BLaER1 treated with 17β-estradiol and CSF1 and Interleukin-3, amounts not matched to agents 10 nM and 100 nM (cell line): ENCODE measurements around the gene KCTD5.
"Not testable (repeated sequence)": the region's sequence is repeated elsewhere in the genome, so short reads cannot be mapped to it uniquely, and the experiment has no call there.

Experiments used
- H3K27ac ChIP-seq, 11 experiments: shearing (Covaris generic); formaldehyde crosslinking; 2 replicates each; pipeline ENCODE4 v1.8.1; 2022
- H3K27me3 ChIP-seq, 11 experiments: shearing (Covaris generic); formaldehyde crosslinking; 2 replicates each; pipeline ENCODE4 v1.8.1; 2022
- H3K36me3 ChIP-seq, 11 experiments: shearing (Covaris generic); formaldehyde crosslinking; 2 replicates each; pipeline ENCODE4 v1.8.1; 2022
- H3K4me1 ChIP-seq, 10 experiments: shearing (Covaris generic); formaldehyde crosslinking; 2 replicates each; pipeline ENCODE4 v1.8.1; 2022
- H3K4me2 ChIP-seq, 11 experiments: shearing (Covaris generic); formaldehyde crosslinking; 2 replicates each; pipeline ENCODE4 v1.8.1; 2022
- H3K4me3 ChIP-seq, 10 experiments: shearing (Covaris generic); formaldehyde crosslinking; 2 replicates each; pipeline ENCODE4 v1.8.1; 2022
- H3K9ac ChIP-seq, 11 experiments: shearing (Covaris generic); formaldehyde crosslinking; 2 replicates each; pipeline ENCODE4 v1.8.1; 2022
- H3K9me3 ChIP-seq, 11 experiments: shearing (Covaris generic); formaldehyde crosslinking; replicated peaks in 1 of 11; 2 replicates each; pipeline ENCODE4 v1.8.1; 2022
- H4K20me1 ChIP-seq, 11 experiments: shearing (Covaris generic); formaldehyde crosslinking; 2 replicates each; pipeline ENCODE4 v1.8.1; 2022
- Cebpa-rat ChIP-seq, 11 experiments: shearing (Covaris generic); IDR thresholded peaks; 2 replicates each; pipeline ENCODE4 v1.8.1; 2022

Gene KCTD5

GRCh38 chr16:2673066-2673999, 9.0 kb upstream of the KCTD5 start:
- Histone ChIP-seq H3K9ac (peak overlapping the region; percentile 79 to 89 (median 86)), H3K27me3 (no peaks in the 10 kb centered on the region), H4K20me1 (peaks cover 0 to 39% (median 16%) of the 10 kb centered on the region in 11 experiments; a peak in 17 of 22 replicates), H3K4me3 (peak overlapping the region; percentile 61 to 79 (median 72)), H3K27ac (peak overlapping the region; percentile 53 to 87 (median 77); a peak in 21 of 22 replicates), H3K36me3 (peaks cover 4 to 12% (median 10%) of the 10 kb centered on the region in 11 experiments; a peak in 15 of 22 replicates), H3K9me3 (no peaks in the 10 kb centered on the region), H3K4me2 (peak overlapping the region; percentile 75 to 91 (median 87)), H3K4me1 (peaks cover 47 to 77% (median 66%) of the 10 kb centered on the region in 10 experiments)
- no peak for TF ChIP-seq Cebpa-rat (IDR thresholded peaks at IDR 0.05)

GRCh38 chr16:2675021-2675420, 7.3 kb upstream of the KCTD5 start:
- no peak overlapping the region; a peak in 1 of 22 replicates for H3K9ac ChIP-seq
- H3K4me2 ChIP-seq: peak overlapping the region; percentile 45 to 91 (median 75); a peak in 18 of 22 replicates
- TF ChIP-seq Cebpa-rat (IDR thresholded peaks at IDR 0.05): no peak
- H4K20me1 ChIP-seq: peaks cover 0 to 32% (median 16%) of the 10 kb centered on the region in 11 experiments; a peak in 16 of 22 replicates
- H3K27me3 ChIP-seq: no peaks in the 10 kb centered on the region
- H3K9me3 ChIP-seq: no peaks in the 10 kb centered on the region
- H3K4me1 ChIP-seq: peaks cover 55 to 83% (median 72%) of the 10 kb centered on the region in 10 experiments
- no peaks in the 10 kb centered on the region for H3K36me3 ChIP-seq
- H3K27ac ChIP-seq: peak overlapping the region in 1 of 11 experiments; percentile 78; a peak in 1 of 22 replicates
- no peak overlapping the region for H3K4me3 ChIP-seq

GRCh38 chr16:2675714-2676113, 6.6 kb upstream of the KCTD5 start:
- H4K20me1 ChIP-seq: peaks cover 0 to 28% (median 12%) of the 10 kb centered on the region in 11 experiments; a peak in 15 of 22 replicates
- no peak overlapping the region for H3K27ac ChIP-seq
- no peaks in the 10 kb centered on the region for H3K27me3 ChIP-seq
- H3K9ac ChIP-seq: no peak overlapping the region
- H3K4me1 ChIP-seq: peaks cover 58 to 84% (median 75%) of the 10 kb centered on the region in 10 experiments
- no peaks in the 10 kb centered on the region for H3K9me3 ChIP-seq
- peak overlapping the region; percentile 45 to 91 (median 72); a peak in 20 of 22 replicates for H3K4me2 ChIP-seq
- H3K4me3 ChIP-seq: no peak overlapping the region
- no peak for TF ChIP-seq Cebpa-rat (IDR thresholded peaks at IDR 0.05)
- H3K36me3 ChIP-seq: no peaks in the 10 kb centered on the region

- H3K27ac ChIP-seq, H3K9me3 ChIP-seq, H3K36me3 ChIP-seq, H3K27me3 ChIP-seq, H3K4me3 ChIP-seq, H3K9ac ChIP-seq: not testable (repeated sequence)
- peaks cover 57 to 84% (median 75%) of the 10 kb centered on the region in 10 experiments for H3K4me1 ChIP-seq
- H3K4me2 ChIP-seq: peak overlapping the region in 6 of 11 experiments; percentile 47 to 81 (median 67); a peak in 11 of 22 replicates
- H4K20me1 ChIP-seq: peaks cover 0 to 16% (median 6%) of the 10 kb centered on the region in 11 experiments; a peak in 14 of 22 replicates
These were observed 5.4 kb upstream of the KCTD5 start for GRCh38 chr16:2676937-2677336.

- H3K36me3 ChIP-seq, H3K4me3 ChIP-seq, H3K9me3 ChIP-seq, H3K9ac ChIP-seq, H3K27me3 ChIP-seq, H3K27ac ChIP-seq: not testable (repeated sequence)
- H3K4me2 ChIP-seq: peak overlapping the region in 10 of 11 experiments; percentile 22 to 74 (median 64); a peak in 17 of 22 replicates
- H3K4me1 ChIP-seq: peaks cover 51 to 79% (median 68%) of the 10 kb centered on the region in 10 experiments
- H4K20me1 ChIP-seq: peaks cover 0 to 17% (median 3%) of the 10 kb centered on the region in 11 experiments; a peak in 8 of 22 replicates
These were observed 3.9 kb upstream of the KCTD5 start for GRCh38 chr16:2678206-2678965.

GRCh38 chr16:2679902-2680301, 2.4 kb upstream of the KCTD5 start:
- Histone ChIP-seq H3K4me2 (peak overlapping the region; percentile 55 to 97 (median 95)), H3K27ac (peak overlapping the region in 9 of 11 experiments; percentile 14 to 68 (median 51); a peak in 14 of 22 replicates), H3K4me1 (peaks cover 50 to 82% (median 68%) of the 10 kb centered on the region in 10 experiments), H3K4me3 (peak overlapping the region in 5 of 10 experiments; percentile 3 to 52 (median 37); a peak in 8 of 20 replicates), H3K9ac (peak overlapping the region in 7 of 11 experiments; percentile 39 to 67 (median 56); a peak in 13 of 22 replicates), H4K20me1 (peaks cover 0 to 24% (median 5%) of the 10 kb centered on the region in 11 experiments; a peak in 10 of 22 replicates)
- H3K27me3 ChIP-seq, H3K36me3 ChIP-seq, H3K9me3 ChIP-seq: not testable (repeated sequence)

GRCh38 chr16:2680360-2680759, 2.0 kb upstream of the KCTD5 start:
- H3K9me3 ChIP-seq, H3K36me3 ChIP-seq, H3K27me3 ChIP-seq: not testable (repeated sequence)
- H3K4me1 ChIP-seq: peaks cover 48 to 82% (median 68%) of the 10 kb centered on the region in 10 experiments
- peaks cover 0 to 24% (median 5%) of the 10 kb centered on the region in 11 experiments; a peak in 9 of 22 replicates for H4K20me1 ChIP-seq
- H3K4me3 ChIP-seq: peak overlapping the region in 4 of 10 experiments; percentile 33 to 52 (median 38); a peak in 4 of 20 replicates
- peak overlapping the region; percentile 55 to 97 (median 95) for H3K4me2 ChIP-seq
- peak overlapping the region in 5 of 11 experiments; percentile 14 to 68 (median 58); a peak in 6 of 22 replicates for H3K27ac ChIP-seq
- peak overlapping the region in 4 of 11 experiments; percentile 43 to 67 (median 56); a peak in 6 of 22 replicates for H3K9ac ChIP-seq

GRCh38 chr16:2683041-2683440, 718 bp downstream of the KCTD5 start:
- H3K36me3 ChIP-seq, H3K9me3 ChIP-seq, H3K27me3 ChIP-seq: not testable (repeated sequence)
- peak overlapping the region; percentile 89 to 100 (median 98) for H3K4me3 ChIP-seq
- peak overlapping the region; percentile 68 to 97 (median 88) for H3K4me2 ChIP-seq
- H3K9ac ChIP-seq: peak overlapping the region; percentile 92 to 99 (median 96)
- H3K4me1 ChIP-seq: peaks cover 54 to 75% (median 65%) of the 10 kb centered on the region in 10 experiments
- peaks cover 14 to 34% (median 19%) of the 10 kb centered on the region in 11 experiments for H4K20me1 ChIP-seq
- H3K27ac ChIP-seq: peak overlapping the region; percentile 73 to 96 (median 92)

GRCh38 chr16:2686075-2686474, 3.8 kb downstream of the KCTD5 start:
- Histone ChIP-seq H3K4me1 (peaks cover 56 to 67% (median 60%) of the 10 kb centered on the region in 10 experiments), H3K27ac (peak overlapping the region in 10 of 11 experiments; percentile 38 to 76 (median 70); a peak in 17 of 22 replicates), H4K20me1 (peaks cover 34 to 50% (median 40%) of the 10 kb centered on the region in 11 experiments), H3K36me3 (peaks cover 6 to 15% (median 14%) of the 10 kb centered on the region in 11 experiments; a peak in 19 of 22 replicates), H3K4me2 (peak overlapping the region in 10 of 11 experiments; percentile 34 to 97 (median 49); a peak in 11 of 22 replicates), H3K9ac (peak overlapping the region in 4 of 11 experiments; percentile 51 to 59 (median 56); a peak in 4 of 22 replicates)
- H3K27me3 ChIP-seq, H3K9me3 ChIP-seq, H3K4me3 ChIP-seq: not testable (repeated sequence)
